HEK293 (cell line): Measurements from ENCODE around the gene KATNA1.

Experiments
- CTCF ChIA-PET: fragments of 350-600 bp; formaldehyde crosslinking; extraction: SDS; loops from one replicate; lab custom pipeline; 2021; ENCODE audit warnings: antibody characterized with exemption; lab: Yijun Ruan, JAX
- POLR2A ChIA-PET: fragments of 300-600 bp; formaldehyde crosslinking; extraction: SDS; loops from one replicate; lab custom pipeline; 2020; ENCODE audit warnings: antibody characterized with exemption, inconsistent platforms; lab: Yijun Ruan, JAX
- H3K27ac ChIP-seq: fragments of 200-500 bp; sonication (Bioruptor generic); 2 replicates; pipeline ENCODE4 v1.5.1; 2014; ENCODE audit warnings: low read depth, low read length, control low read depth, inconsistent platforms; ENCODE audit errors: extremely low read depth
- H3K36me3 ChIP-seq, 2 experiments: fragments of 200-500 bp in 1 of 2; sonication (Bioruptor generic) in 1 of 2; 1 replicate in 1 of 2; 2 replicates in 1 of 2; pipeline ENCODE4 v1.5.1; 2014 to 2017; ENCODE audit warnings: inconsistent platforms in 2 of 2, low read length in 2 of 2; ENCODE audit not compliant: control insufficient read depth in 2 of 2, insufficient read depth in 1 of 2
- H3K4me1 ChIP-seq: fragments of 200-500 bp; sonication (Bioruptor generic); 2 replicates; pipeline ENCODE4 v1.5.1; 2014; ENCODE audit warnings: mild to moderate bottlenecking, low read length, inconsistent platforms; ENCODE audit not compliant: control insufficient read depth, insufficient read depth
- H3K4me3 ChIP-seq: 2 replicates; pipeline ENCODE4 v1.5.1; 2011; ENCODE audit warnings: low read depth, mild to moderate bottlenecking, control low read depth, low read length, moderate library complexity
- H3K9me3 ChIP-seq: fragments of 200-500 bp; sonication (Bioruptor generic); 2 replicates; pipeline ENCODE4 v1.5.1; 2014; ENCODE audit warnings: low read depth, low read length, inconsistent platforms; ENCODE audit not compliant: control insufficient read depth, insufficient read depth
- CTCF ChIP-seq: fragments of 450-650 bp; formaldehyde crosslinking; IDR thresholded peaks from 2 replicates; pipeline ENCODE4 v1.5.1; 2016; ENCODE audit warnings: missing biosample characterization, missing genetic modification characterization
- GLIS1 ChIP-seq: fragments of 450-650 bp; formaldehyde crosslinking; IDR thresholded peaks from 2 replicates; pipeline ENCODE4 v1.5.1; 2016; ENCODE audit warnings: missing biosample characterization, missing genetic modification characterization
- PRDM4 ChIP-seq: fragments of 450-650 bp; formaldehyde crosslinking; IDR thresholded peaks from 2 replicates; pipeline ENCODE4 v1.5.1; 2017; ENCODE audit warnings: missing biosample characterization, missing genetic modification characterization
- ZNF10 ChIP-seq: fragments of 450-650 bp; formaldehyde crosslinking; IDR thresholded peaks from 2 replicates; pipeline ENCODE4 v1.5.1; 2017; ENCODE audit warnings: missing biosample characterization, missing genetic modification characterization
- ZNF184 ChIP-seq: fragments of 450-650 bp; IDR thresholded peaks from 2 replicates; pipeline ENCODE4 v1.5.1; 2018; ENCODE audit warnings: missing biosample characterization, mild to moderate bottlenecking, missing genetic modification characterization
- ZNF280C ChIP-seq: fragments of 450-650 bp; formaldehyde crosslinking; IDR thresholded peaks from 2 replicates; pipeline ENCODE4 v1.5.1; 2016; ENCODE audit warnings: missing biosample characterization, missing genetic modification characterization
- ZNF449 ChIP-seq: fragments of 450-650 bp; formaldehyde crosslinking; IDR thresholded peaks from 2 replicates; pipeline ENCODE4 v1.5.1; 2017; ENCODE audit warnings: missing biosample characterization, mild to moderate bottlenecking, missing genetic modification characterization, moderate library complexity
- ZNF473 ChIP-seq: fragments of 450-650 bp; formaldehyde crosslinking; IDR thresholded peaks from 2 replicates; pipeline ENCODE4 v1.5.1; 2017; ENCODE audit warnings: missing biosample characterization, missing genetic modification characterization
- ZNF488 ChIP-seq: fragments of 450-650 bp; formaldehyde crosslinking; IDR thresholded peaks from 2 replicates; pipeline ENCODE4 v1.5.1; 2016; ENCODE audit warnings: missing biosample characterization, missing genetic modification characterization
- ZNF544 ChIP-seq: fragments of 450-650 bp; formaldehyde crosslinking; IDR thresholded peaks from 2 replicates; pipeline ENCODE4 v1.5.0; 2017; ENCODE audit warnings: missing biosample characterization, missing genetic modification characterization
- ZNF561 ChIP-seq: fragments of 450-650 bp; IDR thresholded peaks from 2 replicates; pipeline ENCODE4 v1.5.1; 2018; ENCODE audit warnings: missing biosample characterization, missing genetic modification characterization, borderline replicate concordance
- ZNF677 ChIP-seq: fragments of 450-650 bp; IDR thresholded peaks from 2 replicates; pipeline ENCODE4 v1.5.0; 2018; ENCODE audit warnings: missing biosample characterization, mild to moderate bottlenecking, missing genetic modification characterization, moderate library complexity
- ZNF704 ChIP-seq: fragments of 450-650 bp; formaldehyde crosslinking; IDR thresholded peaks from 2 replicates; pipeline ENCODE4 v1.5.1; 2016; ENCODE audit warnings: missing biosample characterization, missing genetic modification characterization
- ZNF791 ChIP-seq: fragments of 450-650 bp; formaldehyde crosslinking; IDR thresholded peaks from 2 replicates; pipeline ENCODE4 v1.5.1; 2016; ENCODE audit warnings: missing biosample characterization, missing genetic modification characterization

The KATNA1 gene

GRCh38 chr6:149646599-149646998 lies 1.9 kb downstream of the KATNA1 start (continued):
- TF ChIP-seq ZNF449 = no peak

- Histone ChIP-seq H3K27ac (no peak overlapping the region), H3K36me3 (peaks cover 1 to 6% of the 10 kb centered on the region in 2 experiments; a peak in 2 of 3 replicates), H3K4me3 (no peak overlapping the region), H3K4me1 (peaks cover 7% of the 10 kb centered on the region), H3K9me3 (no peaks in the 10 kb centered on the region)
- no peak for TF ChIP-seq ZNF561 (tag by site-specific recombination)
- TF ChIP-seq ZNF473 (tag by site-specific recombination) = no peak
- TF ChIP-seq ZNF184 (tag by site-specific recombination) = no peak
- no peak for TF ChIP-seq GLIS1 (tag by site-specific recombination)
- TF ChIP-seq ZNF544 (tag by site-specific recombination) = no peak
- no peak for TF ChIP-seq PRDM4
- no peak for TF ChIP-seq ZNF10
- no peak for TF ChIP-seq ZNF488 (tag by site-specific recombination)
- no peak for TF ChIP-seq ZNF677 (tag by site-specific recombination)
- TF ChIP-seq CTCF (tag by site-specific recombination) = no peak
- no peak for TF ChIP-seq ZNF704
- no peak for TF ChIP-seq ZNF791 (tag by site-specific recombination)
- TF ChIP-seq ZNF280C = no peak
- ChIA-PET CTCF (interaction anchor here (0.6 kb wide), 1 partner anchor 1113 kb away, joined by 3 read pairs; no protein-coding TSS in a partner anchor), POLR2A (no interaction called here)
Observed at GRCh38 chr6:149642829-149643580, 5.5 kb downstream of the KATNA1 start.
